ENCODE results near the gene PTPN4. TPM values are rescaled to one million over a fixed set of nuclear protein-coding genes. Genes with fewer than 3 reads are reported as not detected.
"Not testable (repeated sequence)": the region's sequence is repeated elsewhere in the genome, so short reads cannot be mapped to it uniquely, and the experiment has no call there.

Gene PTPN4
- total and polyA plus RNA-seq, 2 donors from 2014 or later, result 7.4 to 46.4 TPM

DNA sequence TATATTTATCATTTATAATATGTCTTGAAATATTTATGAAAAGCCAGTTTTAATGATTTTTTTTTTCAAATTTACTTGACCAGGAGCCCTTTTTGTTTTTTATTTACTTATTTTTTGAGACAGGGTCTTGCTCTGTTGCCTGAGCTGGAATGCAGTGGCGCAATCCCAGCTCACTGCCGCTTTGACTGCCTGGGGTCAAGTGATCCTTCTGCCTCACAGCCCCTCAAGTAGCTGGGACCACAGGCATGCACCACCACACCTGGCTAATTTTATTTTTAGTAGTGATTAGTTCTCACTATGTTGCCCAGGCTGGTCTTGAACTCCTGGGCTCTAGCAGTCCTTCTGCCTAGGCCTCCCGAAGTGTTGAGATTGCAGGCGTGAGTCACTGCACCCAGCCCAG is 258.8 kb downstream of the PTPN4 start:
- Histone ChIP-seq H3K4me1 (ENCODE audit: control insufficient read depth in 2 of 3, insufficient read depth in 2 of 3, low read depth in 1 of 3, low read length in 3 of 3) (peaks cover 0 to 7% (median 0%) of the 10 kb centered on the region in 3 donors), H3K9ac (ENCODE audit: low read length in 3 of 3) (no peak overlapping the region), H3K4me3 (ENCODE audit: low read length in 3 of 3) (no peak overlapping the region), H3K36me3 (ENCODE audit: control insufficient read depth in 2 of 3, insufficient read depth in 3 of 3, low read length in 3 of 3) (no peaks in the 10 kb centered on the region), H3K27ac (ENCODE audit: low read depth in 2 of 2, low read length in 2 of 2) (no peak overlapping the region), H3K27me3 (ENCODE audit: control insufficient read depth, insufficient read depth, low read length) (no peaks in the 10 kb centered on the region), H3K9me3 (ENCODE audit: control insufficient read depth in 2 of 3, insufficient read depth in 1 of 3, low read length in 3 of 3) (no peaks in the 10 kb centered on the region)
- no peak for FAIRE-seq
- peak in 2 of 5 donors; percentile 23 to 31 for DNase-seq
- intact Hi-C loops (cut with DNase I), result no loop called here
- TF ChIP-seq, protein P1, sequence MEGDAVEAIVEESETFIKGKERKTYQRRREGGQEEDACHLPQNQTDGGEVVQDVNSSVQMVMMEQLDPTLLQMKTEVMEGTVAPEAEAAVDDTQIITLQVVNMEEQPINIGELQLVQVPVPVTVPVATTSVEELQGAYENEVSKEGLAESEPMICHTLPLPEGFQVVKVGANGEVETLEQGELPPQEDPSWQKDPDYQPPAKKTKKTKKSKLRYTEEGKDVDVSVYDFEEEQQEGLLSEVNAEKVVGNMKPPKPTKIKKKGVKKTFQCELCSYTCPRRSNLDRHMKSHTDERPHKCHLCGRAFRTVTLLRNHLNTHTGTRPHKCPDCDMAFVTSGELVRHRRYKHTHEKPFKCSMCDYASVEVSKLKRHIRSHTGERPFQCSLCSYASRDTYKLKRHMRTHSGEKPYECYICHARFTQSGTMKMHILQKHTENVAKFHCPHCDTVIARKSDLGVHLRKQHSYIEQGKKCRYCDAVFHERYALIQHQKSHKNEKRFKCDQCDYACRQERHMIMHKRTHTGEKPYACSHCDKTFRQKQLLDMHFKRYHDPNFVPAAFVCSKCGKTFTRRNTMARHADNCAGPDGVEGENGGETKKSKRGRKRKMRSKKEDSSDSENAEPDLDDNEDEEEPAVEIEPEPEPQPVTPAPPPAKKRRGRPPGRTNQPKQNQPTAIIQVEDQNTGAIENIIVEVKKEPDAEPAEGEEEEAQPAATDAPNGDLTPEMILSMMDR (IDR thresholded peaks at IDR 0.05; ENCODE audit: borderline replicate concordance, extremely low read depth, insufficient read depth), result no peak

GRCh38 chr2:120020554-120020953 is 260.8 kb downstream of the PTPN4 start:
- TF ChIP-seq, protein P1 (IDR thresholded peaks at IDR 0.05; ENCODE audit: borderline replicate concordance, extremely low read depth, insufficient read depth), result no peak
- no peaks in the 10 kb centered on the region for H3K9me3 ChIP-seq (ENCODE audit: control insufficient read depth in 2 of 3, insufficient read depth in 1 of 3, low read length in 3 of 3)
- H3K36me3 ChIP-seq (ENCODE audit: control insufficient read depth in 2 of 3, insufficient read depth in 3 of 3, low read length in 3 of 3), result peaks cover 0 to 2% (median 0%) of the 10 kb centered on the region in 3 donors
- H3K27ac ChIP-seq (ENCODE audit: low read depth in 2 of 2, low read length in 2 of 2), result no peak overlapping the region
- H3K27me3 ChIP-seq (ENCODE audit: control insufficient read depth, insufficient read depth, low read length), result no peaks in the 10 kb centered on the region
- peaks cover 0 to 3% (median 0%) of the 10 kb centered on the region in 3 donors for H3K4me1 ChIP-seq (ENCODE audit: control insufficient read depth in 2 of 3, insufficient read depth in 2 of 3, low read depth in 1 of 3, low read length in 3 of 3)
- intact Hi-C loops (cut with DNase I), result no loop called here
- H3K4me3 ChIP-seq (ENCODE audit: low read length in 3 of 3), result no peak overlapping the region
- DNase-seq, result no peak
- no peak overlapping the region for H3K9ac ChIP-seq (ENCODE audit: low read length in 3 of 3)
- FAIRE-seq, result no peak

- H3K9ac ChIP-seq (ENCODE audit: low read length in 3 of 3); H3K9me3 ChIP-seq (ENCODE audit: control insufficient read depth in 2 of 3, insufficient read depth in 1 of 3, low read length in 3 of 3); intact Hi-C loops (cut with DNase I); H3K4me1 ChIP-seq (ENCODE audit: control insufficient read depth in 2 of 3, insufficient read depth in 2 of 3, low read depth in 1 of 3, low read length in 3 of 3); H3K27ac ChIP-seq (ENCODE audit: low read depth in 2 of 2, low read length in 2 of 2); H3K4me3 ChIP-seq (ENCODE audit: low read length in 3 of 3); FAIRE-seq; H3K27me3 ChIP-seq (ENCODE audit: control insufficient read depth, insufficient read depth, low read length); DNase-seq; H3K36me3 ChIP-seq (ENCODE audit: control insufficient read depth in 2 of 3, insufficient read depth in 3 of 3, low read length in 3 of 3): not testable (repeated sequence)
Measured at GRCh38 chr2:120022505-120022904, 262.8 kb downstream of the PTPN4 start.

DNA sequence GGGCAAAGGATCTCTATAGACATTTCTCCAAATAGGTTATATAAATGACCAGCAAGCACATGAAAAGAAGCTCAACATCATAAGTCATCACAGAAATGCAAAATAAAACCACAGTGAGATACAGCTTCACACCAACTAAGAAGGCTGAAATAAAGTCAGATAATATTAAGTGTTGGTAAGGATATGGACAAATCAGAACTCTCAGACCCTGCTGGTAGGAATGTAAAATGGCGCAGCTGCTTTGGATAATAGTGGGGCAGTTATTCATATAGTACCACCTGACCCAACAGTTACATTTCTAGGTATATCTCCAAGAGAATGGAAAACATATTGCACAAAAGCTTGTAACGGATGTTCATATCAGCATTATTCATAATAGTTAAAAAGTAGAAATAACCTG is 267.2 kb downstream of the PTPN4 start:
- Histone ChIP-seq H3K9me3 (ENCODE audit: control insufficient read depth in 2 of 3, insufficient read depth in 1 of 3, low read length in 3 of 3) (no peaks in the 10 kb centered on the region), H3K27ac (ENCODE audit: low read depth in 2 of 2, low read length in 2 of 2) (no peak overlapping the region), H3K27me3 (ENCODE audit: control insufficient read depth, insufficient read depth, low read length) (no peaks in the 10 kb centered on the region), H3K36me3 (ENCODE audit: control insufficient read depth in 2 of 3, insufficient read depth in 3 of 3, low read length in 3 of 3) (peaks cover 0 to 3% (median 0%) of the 10 kb centered on the region in 3 donors), H3K9ac (ENCODE audit: low read length in 3 of 3) (no peak overlapping the region), H3K4me3 (ENCODE audit: low read length in 3 of 3) (no peak overlapping the region), H3K4me1 (ENCODE audit: control insufficient read depth in 2 of 3, insufficient read depth in 2 of 3, low read depth in 1 of 3, low read length in 3 of 3) (peaks cover 0 to 4% (median 0%) of the 10 kb centered on the region in 3 donors)
- no peak for DNase-seq
- TF ChIP-seq, protein P1 (IDR thresholded peaks at IDR 0.05; ENCODE audit: borderline replicate concordance, extremely low read depth, insufficient read depth), result no peak
- intact Hi-C loops (cut with DNase I), result no loop called here
- FAIRE-seq, result no peak

Data from kidney (tissue), 14 donors.